ENCODE measurements around the gene TRUB2.

DNA sequence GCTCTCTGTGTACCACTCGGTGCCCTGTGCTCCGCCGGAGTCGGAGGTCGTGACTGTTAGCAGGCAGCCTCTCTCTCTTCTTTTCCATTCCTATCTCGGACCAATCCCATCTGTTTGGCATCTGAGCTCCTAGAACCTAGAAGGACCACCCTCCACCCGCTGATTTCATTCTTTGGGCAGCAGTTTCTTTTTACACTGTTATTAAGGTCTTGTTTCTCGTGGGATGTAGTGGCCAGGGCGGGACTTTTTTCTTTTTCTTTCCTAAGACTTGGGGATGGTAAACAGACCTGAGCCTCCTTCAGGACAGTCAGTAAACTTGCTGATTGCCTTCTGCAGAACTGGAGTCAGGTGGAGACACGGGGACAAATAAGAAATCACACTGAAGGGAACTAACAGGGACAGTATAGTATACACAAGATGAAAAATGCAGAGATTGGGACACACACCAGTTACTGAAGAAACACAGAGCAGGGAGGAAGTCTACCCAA is 49.4 kb upstream of the TRUB2 start:
- TF ChIP-seq, protein P1, sequence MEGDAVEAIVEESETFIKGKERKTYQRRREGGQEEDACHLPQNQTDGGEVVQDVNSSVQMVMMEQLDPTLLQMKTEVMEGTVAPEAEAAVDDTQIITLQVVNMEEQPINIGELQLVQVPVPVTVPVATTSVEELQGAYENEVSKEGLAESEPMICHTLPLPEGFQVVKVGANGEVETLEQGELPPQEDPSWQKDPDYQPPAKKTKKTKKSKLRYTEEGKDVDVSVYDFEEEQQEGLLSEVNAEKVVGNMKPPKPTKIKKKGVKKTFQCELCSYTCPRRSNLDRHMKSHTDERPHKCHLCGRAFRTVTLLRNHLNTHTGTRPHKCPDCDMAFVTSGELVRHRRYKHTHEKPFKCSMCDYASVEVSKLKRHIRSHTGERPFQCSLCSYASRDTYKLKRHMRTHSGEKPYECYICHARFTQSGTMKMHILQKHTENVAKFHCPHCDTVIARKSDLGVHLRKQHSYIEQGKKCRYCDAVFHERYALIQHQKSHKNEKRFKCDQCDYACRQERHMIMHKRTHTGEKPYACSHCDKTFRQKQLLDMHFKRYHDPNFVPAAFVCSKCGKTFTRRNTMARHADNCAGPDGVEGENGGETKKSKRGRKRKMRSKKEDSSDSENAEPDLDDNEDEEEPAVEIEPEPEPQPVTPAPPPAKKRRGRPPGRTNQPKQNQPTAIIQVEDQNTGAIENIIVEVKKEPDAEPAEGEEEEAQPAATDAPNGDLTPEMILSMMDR (IDR thresholded peaks at IDR 0.05), result no peak
- TF ChIP-seq POLR2A (IDR thresholded peaks at IDR 0.05), result no peak
